Measurements from ENCODE around the gene UBE2G1. TPM values are rescaled to one million over a fixed set of nuclear protein-coding genes. Genes with fewer than 3 reads are reported as not detected.

Gene UBE2G1, protein sequence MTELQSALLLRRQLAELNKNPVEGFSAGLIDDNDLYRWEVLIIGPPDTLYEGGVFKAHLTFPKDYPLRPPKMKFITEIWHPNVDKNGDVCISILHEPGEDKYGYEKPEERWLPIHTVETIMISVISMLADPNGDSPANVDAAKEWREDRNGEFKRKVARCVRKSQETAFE
- total RNA-seq: 29.1 and 33.6 TPM in 2 replicates

DNA sequence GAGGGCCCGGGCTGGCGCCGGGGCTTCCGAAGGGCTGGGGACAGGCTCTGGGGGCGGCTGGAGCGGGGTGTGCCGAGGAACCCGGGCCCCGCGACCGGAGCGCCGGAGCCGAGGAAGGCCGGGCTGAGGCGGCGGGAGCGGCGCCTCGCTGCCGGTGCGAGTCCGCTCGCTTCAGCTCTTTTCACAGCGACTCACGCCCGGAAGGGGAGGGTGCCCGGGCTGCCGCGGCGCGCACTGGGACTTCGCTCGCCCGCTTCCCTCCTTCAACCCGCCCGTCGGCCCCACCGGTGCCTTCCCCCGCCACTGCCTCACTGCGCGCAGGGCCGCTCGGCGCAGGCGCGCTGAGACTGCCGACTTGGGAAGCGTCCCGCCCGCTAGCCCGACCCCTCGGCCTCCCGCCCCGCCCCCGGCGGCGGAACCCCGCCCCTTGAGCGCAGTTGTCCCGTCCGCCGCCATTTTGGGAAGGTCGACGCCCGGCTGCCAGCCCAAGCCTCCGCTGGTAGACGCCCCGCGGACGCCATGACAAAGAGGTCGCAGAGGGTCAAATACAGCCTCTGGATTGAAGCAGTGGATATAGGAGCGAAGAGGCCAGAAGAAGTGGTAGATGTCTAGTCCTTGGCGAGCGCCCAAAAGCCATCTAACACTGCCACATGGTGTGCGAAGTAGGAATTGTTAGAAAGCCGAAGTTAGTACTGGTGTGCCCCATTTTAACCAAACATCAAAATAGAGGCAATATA lies at the start of gene UBE2G1:
Gene UBE2G1 (minus strand): TSS at position 349 of the 737 bp plus-strand sequence. CDS start 359 bp downstream, outside the sequence.

DNA sequence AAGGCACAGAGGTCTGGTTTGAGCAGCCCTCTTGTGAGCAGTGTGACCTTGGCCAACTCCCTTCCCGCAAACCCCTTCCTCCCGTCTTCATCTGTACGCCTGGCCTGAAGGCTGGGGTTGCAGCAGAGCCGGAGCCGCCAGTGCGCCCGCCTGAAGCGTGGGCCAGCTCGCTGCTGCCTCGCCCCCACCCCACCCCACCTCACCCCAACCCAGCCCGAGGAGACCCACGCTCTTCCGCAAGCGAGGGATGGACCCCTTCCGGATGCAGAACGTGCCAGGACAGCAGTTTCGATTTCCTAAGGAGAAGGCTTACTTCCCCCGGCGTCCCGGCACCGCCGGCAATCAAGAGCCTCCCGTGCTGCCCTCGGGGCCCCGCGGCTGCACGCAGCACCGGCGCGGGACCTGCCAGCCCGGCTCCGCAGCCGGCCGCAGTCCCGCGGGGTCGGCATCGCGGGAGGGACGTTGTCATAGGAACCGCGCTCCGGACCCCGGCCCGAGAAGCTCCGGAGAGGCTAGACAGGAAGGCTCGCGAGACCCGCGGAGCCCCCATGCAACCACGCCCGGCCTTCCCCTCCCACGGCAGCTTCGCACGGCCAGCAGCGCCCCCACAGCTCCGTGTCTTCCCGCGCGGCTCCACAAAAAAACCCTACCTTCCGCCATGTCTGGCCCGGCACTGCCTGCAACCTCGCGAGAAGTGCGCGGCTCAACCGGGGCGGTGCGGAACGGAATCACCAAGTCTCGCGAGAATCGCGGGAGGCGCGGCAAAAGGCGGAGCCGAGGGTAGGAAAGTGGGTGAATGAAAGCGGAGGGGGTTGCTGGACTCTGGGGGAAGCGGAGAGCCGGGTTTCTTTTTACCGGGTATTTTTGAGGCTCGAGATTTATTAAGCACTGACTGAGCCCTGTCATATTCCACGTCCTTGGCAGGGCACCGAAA lies 102.9 kb downstream of the UBE2G1 start, which contains the start of gene ANKFY1:
Gene ANKFY1 (minus strand): TSS at position 698 of the 934 bp plus-strand sequence. CDS start 38 bp downstream, at position 660.

Other genes starting within 250 kb of the UBE2G1 start
- 39.0 and 45.5 TPM in 2 replicates for gene ZZEF1, start 223.6 kb downstream of the UBE2G1 start, total RNA-seq
- 49.7 and 52.9 TPM in 2 replicates for gene CYB5D2, start 223.5 kb downstream of the UBE2G1 start, total RNA-seq
- 49.7 and 60.5 TPM in 2 replicates for gene ANKFY1, start 102.7 kb downstream of the UBE2G1 start, total RNA-seq
- not detected in 2 replicates for gene SPNS3, start 67.3 kb upstream of the UBE2G1 start, total RNA-seq
- gene SPNS2, start 132.2 kb upstream of the UBE2G1 start, total RNA-seq: 0.17 and 1.0 TPM in 2 replicates
- 41.3 and 61.7 TPM in 2 replicates for gene MYBBP1A, start 188.7 kb upstream of the UBE2G1 start, total RNA-seq
- not detected in 2 replicates for gene GGT6, start 193.9 kb upstream of the UBE2G1 start, total RNA-seq
- 0.15 and 1.2 TPM in 2 replicates for gene SMTNL2, start 217.9 kb upstream of the UBE2G1 start, total RNA-seq